ENCODE measurements around the gene DNAJB14. TPM values are rescaled to one million over a fixed set of nuclear protein-coding genes. Genes with fewer than 3 reads are reported as not detected.

The DNAJB14 gene
- total RNA-seq, 1 donor from 2014 or later, result 57.9 TPM

GRCh38 chr4:99853190-99853589 lies 93.2 kb downstream of the DNAJB14 start:
- no peak for DNase-seq (ENCODE audit: low spot score)
- Mint-ChIP-seq H3K36me3 (ENCODE audit: low read depth) (no peaks in the 10 kb centered on the region), H3K27me3 (ENCODE audit: low read depth) (peaks cover 19% of the 10 kb centered on the region)

DNA sequence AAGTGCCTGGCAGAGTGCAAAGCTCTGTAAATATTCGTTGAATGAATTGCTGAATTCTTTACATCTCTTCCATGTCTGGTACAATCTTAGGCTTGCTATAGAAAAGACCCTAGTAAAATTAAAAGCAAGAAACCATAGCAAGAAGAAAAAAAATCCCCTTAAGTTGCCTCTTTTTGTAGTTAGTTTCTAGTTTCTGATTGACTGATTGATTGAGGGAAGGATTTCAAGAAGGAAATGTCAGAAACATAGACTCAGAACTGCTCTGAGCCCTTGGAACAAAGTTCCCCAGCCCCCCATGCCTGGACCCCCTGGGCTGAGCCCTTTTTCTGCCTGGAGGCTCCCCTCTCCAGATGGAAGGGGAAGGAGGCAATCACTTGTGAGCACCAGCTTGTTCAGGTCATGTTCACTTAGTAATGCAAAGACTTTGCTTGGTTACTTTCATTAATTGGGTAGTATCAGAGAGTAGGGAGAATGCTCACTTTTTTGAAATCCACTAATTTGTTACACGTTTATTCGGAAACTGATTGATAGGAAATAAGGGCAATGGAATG lies 94.1 kb downstream of the DNAJB14 start:
- Mint-ChIP-seq H3K9me3 (ENCODE audit: low read depth) (no peaks in the 10 kb centered on the region), H3K36me3 (ENCODE audit: low read depth) (no peaks in the 10 kb centered on the region), H3K27ac (ENCODE audit: unreplicated experiment) (no peak overlapping the region), H3K27me3 (ENCODE audit: low read depth) (peaks cover 16% of the 10 kb centered on the region), H3K4me3 (ENCODE audit: unreplicated experiment) (no peak overlapping the region), H3K4me1 (ENCODE audit: low read depth) (peaks cover 5% of the 10 kb centered on the region)
- TF ChIP-seq CTCF (IDR thresholded peaks at IDR 0.05), result no peak
- DNase-seq (ENCODE audit: low spot score), result no peak

More at GRCh38 chr4:99853190-99853589, 93.2 kb downstream of the DNAJB14 start:
- Mint-ChIP-seq H3K4me3 (ENCODE audit: unreplicated experiment) (no peak overlapping the region), H3K9me3 (ENCODE audit: low read depth) (no peaks in the 10 kb centered on the region), H3K27ac (ENCODE audit: unreplicated experiment) (no peak overlapping the region), H3K4me1 (ENCODE audit: low read depth) (peaks cover 5% of the 10 kb centered on the region)
- no peak for TF ChIP-seq CTCF (IDR thresholded peaks at IDR 0.05)

- H3K27ac Mint-ChIP-seq (ENCODE audit: unreplicated experiment), result no peak overlapping the region
- H3K9me3 Mint-ChIP-seq (ENCODE audit: low read depth), result no peaks in the 10 kb centered on the region
- H3K27me3 Mint-ChIP-seq (ENCODE audit: low read depth), result peaks cover 7% of the 10 kb centered on the region
- peaks cover 2% of the 10 kb centered on the region for H3K4me1 Mint-ChIP-seq (ENCODE audit: low read depth)
- no peaks in the 10 kb centered on the region for H3K36me3 Mint-ChIP-seq (ENCODE audit: low read depth)
- no peak for DNase-seq (ENCODE audit: low spot score)
- H3K4me3 Mint-ChIP-seq (ENCODE audit: unreplicated experiment), result no peak overlapping the region
- no peak for TF ChIP-seq CTCF (IDR thresholded peaks at IDR 0.05)
These were observed 97.8 kb downstream of the DNAJB14 start for GRCh38 chr4:99848591-99849001.

- Mint-ChIP-seq H3K27ac (ENCODE audit: unreplicated experiment) (no peak overlapping the region), H3K9me3 (ENCODE audit: low read depth) (no peaks in the 10 kb centered on the region), H3K4me1 (ENCODE audit: low read depth) (peaks cover 2% of the 10 kb centered on the region), H3K4me3 (ENCODE audit: unreplicated experiment) (no peak overlapping the region), H3K27me3 (ENCODE audit: low read depth) (peaks cover 7% of the 10 kb centered on the region), H3K36me3 (ENCODE audit: low read depth) (no peaks in the 10 kb centered on the region)
- TF ChIP-seq CTCF (IDR thresholded peaks at IDR 0.05), result no peak
- no peak for DNase-seq (ENCODE audit: low spot score)
These were observed 98.9 kb downstream of the DNAJB14 start for GRCh38 chr4:99847362-99847976.

GRCh38 chr4:99846891-99847290 lies 99.5 kb downstream of the DNAJB14 start:
- Mint-ChIP-seq H3K36me3 (ENCODE audit: low read depth) (no peaks in the 10 kb centered on the region), H3K27ac (ENCODE audit: unreplicated experiment) (no peak overlapping the region), H3K9me3 (ENCODE audit: low read depth) (no peaks in the 10 kb centered on the region), H3K4me1 (ENCODE audit: low read depth) (peaks cover 2% of the 10 kb centered on the region), H3K4me3 (ENCODE audit: unreplicated experiment) (no peak overlapping the region), H3K27me3 (ENCODE audit: low read depth) (peaks cover 7% of the 10 kb centered on the region)
- no peak for TF ChIP-seq CTCF (IDR thresholded peaks at IDR 0.05)
- DNase-seq (ENCODE audit: low spot score), result no peak

Other genes with a start within 250 kb of the DNAJB14 start
- not detected in 3 replicates for gene DAPP1, start 129.8 kb downstream of the DNAJB14 start, total RNA-seq
- gene LAMTOR3, start 52.2 kb downstream of the DNAJB14 start, total RNA-seq, result 34.2 to 38.8 TPM (median 36.2 TPM) in 3 replicates
- gene H2AZ1, start 3.7 kb upstream of the DNAJB14 start, total RNA-seq, result 157 to 209 TPM (median 198 TPM) in 3 replicates
- gene DDIT4L, start 243.8 kb upstream of the DNAJB14 start, total RNA-seq, result 0.20 to 0.38 TPM in 2 of 3 replicates, not detected in the other